NCI-H1417 treated with DMSO at 0.1 percent for 48 hours (cell line): ENCODE data around the gene CLIP4.
"Not testable (repeated sequence)": the region's sequence is repeated elsewhere in the genome, so short reads cannot be mapped to it uniquely, and the experiment has no call there.

ENCODE experiments used
- DNase-seq: peaks from one replicate; lab custom pipeline; 2025; lab: John Stamatoyannopoulos, UW

Gene CLIP4

DNA sequence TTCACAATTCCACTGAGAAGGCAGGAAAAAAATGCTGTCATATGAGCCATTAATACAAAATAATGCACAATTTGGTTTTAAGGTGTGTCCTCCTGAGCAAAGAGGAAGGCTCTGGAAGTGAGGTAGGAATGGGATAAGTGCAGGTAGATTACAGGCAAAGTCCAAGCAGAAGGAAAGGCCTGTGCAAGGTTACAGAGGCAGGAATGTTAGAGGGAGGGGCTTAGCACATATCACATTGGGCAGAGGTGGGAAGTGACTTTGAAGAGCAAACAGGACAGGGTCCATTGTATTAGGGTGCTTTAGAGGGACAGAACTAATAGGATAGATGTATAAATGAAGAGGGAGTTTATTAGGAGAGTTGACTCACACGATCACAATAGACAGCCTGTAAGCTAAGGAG, 14.7 kb upstream of the CLIP4 start:
- no peak for DNase-seq

- no peak for DNase-seq
Measured at GRCh38 chr2:29104688-29105087, 10.5 kb upstream of the CLIP4 start.

GRCh38 chr2:29105375-29105774, 9.8 kb upstream of the CLIP4 start:
- DNase-seq, result no peak

DNA sequence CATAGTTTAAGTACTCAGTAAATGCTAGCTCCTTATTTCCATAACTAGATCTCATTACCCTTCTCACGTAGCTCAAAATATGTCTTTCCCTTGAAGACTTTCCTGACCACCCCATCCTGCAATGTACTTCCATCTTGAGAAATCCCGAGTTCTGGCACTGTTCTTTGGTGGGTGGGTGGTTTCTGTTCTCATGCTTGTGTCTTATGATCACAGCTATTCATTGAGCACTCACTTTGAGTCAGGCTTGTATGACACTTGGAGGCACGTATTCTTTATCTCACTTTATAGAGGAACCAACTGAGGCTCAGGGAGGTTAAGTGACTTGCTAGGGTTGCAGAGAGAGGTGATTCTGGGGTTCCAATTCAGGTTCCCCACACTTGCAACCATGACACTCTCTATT, 9.0 kb upstream of the CLIP4 start:
- DNase-seq, result no peak

DNA sequence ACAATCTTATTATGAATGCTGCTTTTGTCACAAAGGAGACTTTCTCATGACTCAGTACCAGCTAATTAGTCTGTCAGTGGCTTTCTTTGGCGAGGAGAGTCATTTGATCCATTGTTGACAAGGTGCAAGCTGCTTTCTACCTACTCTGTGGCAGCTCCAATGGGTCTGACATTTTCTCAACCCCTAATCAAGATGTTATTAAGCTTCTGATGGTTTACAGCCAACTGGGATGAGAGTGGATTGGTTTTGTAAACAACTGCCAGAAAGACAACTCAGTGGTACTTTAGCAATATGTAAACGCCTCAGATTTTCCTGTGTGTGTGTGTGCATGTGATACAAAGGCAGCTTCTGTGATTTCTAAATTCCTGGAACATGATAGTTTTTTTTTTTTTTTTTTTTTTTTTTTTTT, 8.2 kb upstream of the CLIP4 start:
- DNase-seq, result peak; percentile 78

DNA sequence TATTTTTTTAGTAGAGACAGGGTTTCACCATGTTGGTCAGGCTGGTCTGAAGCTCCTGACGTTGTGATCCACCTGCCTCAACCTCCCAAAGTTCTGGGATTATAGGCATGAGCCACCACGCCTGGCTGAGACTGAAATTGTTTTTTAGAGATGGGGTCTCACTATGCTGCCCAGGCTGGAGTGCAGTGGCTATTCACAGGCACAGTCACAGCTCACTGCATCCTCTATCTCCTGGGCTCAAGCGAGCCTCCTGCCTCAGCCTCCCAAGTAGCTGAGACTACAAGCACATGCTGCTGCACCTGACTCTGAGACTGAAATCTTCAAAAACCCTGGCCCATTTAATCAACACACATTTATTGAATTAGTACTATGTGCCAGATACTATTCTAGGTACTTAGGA, 7.7 kb upstream of the CLIP4 start:
- not testable (repeated sequence) for DNase-seq

DNA sequence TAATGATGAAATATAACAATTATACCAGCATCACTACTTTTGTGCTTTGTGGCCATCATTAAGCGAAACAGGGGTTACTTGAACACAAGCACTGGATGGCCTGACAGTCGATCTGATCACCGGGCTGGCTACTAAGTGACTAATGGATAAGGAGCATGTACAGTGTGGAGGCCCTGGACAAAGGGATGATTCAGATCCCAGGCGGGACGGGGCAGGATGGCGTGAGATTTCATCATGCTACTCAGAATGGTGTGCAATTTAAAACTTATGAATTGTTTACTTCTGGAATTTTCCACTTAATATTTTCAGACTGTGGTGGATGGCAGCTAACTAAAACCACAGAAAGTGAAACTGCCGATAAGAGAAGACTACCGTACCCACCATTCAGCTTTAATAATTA, 7.0 kb upstream of the CLIP4 start:
- no peak for DNase-seq

DNA sequence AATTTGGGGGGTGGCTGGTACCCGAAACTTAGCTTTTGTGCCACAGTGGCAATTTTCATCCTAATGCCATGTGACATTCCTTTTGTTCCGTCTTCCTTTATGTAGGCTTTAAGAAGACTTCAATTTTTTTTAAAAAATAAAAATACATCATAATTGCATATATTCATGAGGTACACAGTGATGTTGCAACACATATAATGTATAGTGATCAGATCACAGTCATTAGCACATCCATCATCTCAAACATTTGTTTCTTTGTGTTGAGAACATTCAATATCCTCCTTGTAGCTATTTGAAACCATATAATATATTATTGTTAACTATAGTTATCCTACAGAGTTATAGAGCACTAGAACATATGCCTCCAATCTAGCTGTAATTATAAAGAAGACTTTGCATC, 6.0 kb upstream of the CLIP4 start:
- DNase-seq, result no peak

DNA sequence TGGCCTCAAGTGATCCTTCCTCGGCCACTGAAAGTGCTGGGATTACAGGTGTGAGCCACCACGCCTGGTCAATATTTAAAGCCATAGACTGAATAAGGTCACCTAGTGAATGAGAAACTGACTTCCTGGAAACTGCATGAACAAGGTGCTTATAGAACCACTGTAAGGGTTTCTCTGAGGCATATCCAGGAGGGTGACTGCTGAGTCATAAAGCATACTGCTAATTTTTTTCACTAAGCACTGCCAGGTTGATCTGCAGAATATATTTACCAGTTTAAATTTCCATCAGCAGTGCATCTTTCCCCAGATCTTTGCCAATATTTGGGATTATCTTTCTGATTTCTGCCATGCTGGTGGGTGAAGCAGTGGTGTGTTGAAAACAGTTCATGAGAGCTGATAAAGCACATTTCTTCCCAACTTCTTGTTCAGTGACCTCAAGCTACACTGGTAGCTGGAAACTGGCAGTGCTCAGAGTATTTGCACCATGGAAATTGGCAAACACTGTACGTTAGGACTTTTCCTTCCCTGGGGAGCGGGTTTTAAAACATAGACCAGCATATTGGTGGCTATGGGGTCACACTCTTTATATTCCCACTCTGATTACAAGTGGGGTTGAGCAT, 4.2 kb upstream of the CLIP4 start:
- DNase-seq, result no peak

DNA sequence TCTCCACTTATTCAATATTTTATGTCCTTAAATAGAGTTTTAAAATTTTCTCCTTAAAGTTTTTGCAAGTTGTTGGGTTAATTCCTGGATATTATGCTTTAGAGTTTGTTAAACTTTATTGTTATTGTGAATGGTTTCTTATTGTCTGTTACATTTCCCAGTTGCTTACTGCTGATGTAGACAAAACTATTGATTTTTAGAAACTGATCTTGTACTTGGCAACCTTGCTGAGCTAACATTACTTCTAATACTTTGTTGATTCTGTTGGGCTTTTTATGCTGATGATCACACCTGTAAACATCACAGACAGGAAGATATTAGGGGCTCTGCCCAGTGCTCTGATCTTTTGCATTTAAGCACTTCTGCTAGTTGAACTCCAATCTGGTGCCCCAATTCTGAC, 2.8 kb upstream of the CLIP4 start:
- DNase-seq, result no peak

- DNase-seq, result no peak
Measured at GRCh38 chr2:29113027-29113686, 2.1 kb upstream of the CLIP4 start.

DNA sequence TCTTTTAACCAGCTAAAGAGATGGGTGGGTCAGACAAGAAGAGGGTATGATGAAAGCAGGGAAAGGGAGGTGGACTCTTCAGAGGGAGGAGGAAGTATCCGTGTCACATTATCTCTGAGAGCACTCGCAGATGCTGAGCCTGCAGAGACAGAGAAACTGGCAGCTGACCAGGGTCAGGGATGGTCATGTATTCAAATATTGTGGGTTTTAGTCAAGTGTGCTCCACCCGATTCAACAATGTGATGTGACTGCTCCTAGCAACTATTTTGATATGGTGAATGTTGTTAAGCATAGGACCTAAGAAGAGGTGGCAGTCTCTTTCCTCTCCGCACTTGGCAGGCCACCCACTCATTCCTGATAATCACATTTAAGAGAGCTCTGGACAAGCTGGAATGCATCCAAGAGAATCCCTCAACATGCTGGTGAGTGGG, 1.3 kb upstream of the CLIP4 start:
- no peak for DNase-seq

DNA sequence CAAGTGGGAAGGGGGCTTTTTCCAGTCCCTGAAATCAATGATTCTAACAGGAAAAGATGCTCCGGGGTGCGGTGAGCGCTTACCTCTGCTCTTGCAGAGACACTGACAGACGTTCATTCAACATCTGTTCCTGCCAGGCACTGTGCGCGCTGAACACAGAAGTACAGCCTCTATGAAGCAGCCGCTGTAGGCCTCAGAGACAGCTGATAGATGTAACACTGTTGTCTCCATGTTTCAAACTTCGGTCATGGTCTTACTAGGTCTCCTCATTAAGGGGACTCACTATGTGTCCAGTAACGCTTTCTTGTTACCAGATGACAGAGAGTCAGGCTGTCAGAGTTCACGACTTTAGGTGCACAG, 649 bp upstream of the CLIP4 start:
- no peak for DNase-seq

DNA sequence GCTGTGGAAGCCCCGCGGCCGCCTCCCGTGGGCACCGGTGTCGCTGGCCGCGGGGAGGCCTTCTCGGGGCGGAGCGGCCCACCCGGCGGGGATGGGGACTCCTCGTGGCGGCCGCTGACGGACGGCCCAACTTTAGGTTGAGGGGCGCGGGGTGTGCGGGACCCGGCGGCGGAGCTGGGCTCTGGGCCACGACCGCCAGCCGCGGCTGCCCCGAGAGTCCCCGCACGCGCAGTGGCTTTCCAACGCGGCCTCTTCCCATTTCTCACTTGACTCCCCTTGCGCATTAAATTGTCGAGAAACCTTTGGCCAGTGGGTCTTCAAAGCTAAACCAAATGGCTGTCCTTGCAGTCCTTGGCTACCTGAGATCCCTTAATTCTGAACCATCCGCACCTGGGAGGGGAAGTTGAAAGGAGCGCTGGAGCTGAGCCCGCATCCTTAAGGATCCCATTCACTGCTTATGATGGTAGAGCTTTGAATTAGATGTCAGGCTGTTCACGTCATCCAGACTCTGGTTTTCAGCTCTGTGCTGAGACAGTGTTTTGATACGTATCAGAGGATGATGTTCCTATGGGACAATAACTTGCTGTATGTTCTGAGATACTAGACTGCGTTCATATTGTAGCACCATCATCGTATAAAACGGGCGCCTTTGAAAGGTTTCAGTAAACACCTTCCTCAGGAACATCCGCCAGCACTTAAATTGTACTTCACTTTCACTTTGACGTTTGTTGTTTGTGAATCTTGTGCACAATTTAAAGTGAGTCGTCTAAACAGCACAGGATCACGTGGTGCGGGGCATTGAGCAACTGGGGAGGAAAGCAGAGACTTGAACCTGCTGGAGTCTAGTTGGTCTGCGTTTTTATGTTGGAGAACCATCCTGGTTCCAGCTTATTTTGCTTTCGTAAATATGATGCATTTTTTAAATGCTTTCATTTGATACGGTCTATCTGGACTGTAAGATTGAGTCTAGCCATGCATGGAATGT, 874 bp downstream of the CLIP4 start:
- no peak for DNase-seq

GRCh38 chr2:29117636-29118303, 2.6 kb downstream of the CLIP4 start:
- no peak for DNase-seq

DNA sequence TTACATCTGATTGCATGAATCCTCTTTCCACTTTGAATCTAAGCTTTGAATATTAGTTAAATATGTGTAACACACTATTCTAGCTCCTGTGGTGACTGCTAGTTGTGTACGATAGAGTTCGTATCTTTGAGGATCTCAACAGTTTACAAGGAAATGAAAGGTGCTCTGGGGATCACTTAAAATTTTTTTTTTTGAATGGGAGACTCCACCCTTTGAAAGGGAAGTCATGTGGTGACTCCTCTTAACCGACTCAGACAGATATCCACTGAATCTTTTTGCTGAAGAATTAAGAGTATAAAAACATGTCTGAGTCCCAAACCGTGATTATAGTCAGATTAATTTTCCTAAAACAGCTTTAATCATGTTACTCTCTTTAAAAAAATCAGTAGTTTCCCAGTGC, 4.0 kb downstream of the CLIP4 start:
- DNase-seq, result no peak

- no peak for DNase-seq
Measured at GRCh38 chr2:29120846-29121245, 5.6 kb downstream of the CLIP4 start.

DNA sequence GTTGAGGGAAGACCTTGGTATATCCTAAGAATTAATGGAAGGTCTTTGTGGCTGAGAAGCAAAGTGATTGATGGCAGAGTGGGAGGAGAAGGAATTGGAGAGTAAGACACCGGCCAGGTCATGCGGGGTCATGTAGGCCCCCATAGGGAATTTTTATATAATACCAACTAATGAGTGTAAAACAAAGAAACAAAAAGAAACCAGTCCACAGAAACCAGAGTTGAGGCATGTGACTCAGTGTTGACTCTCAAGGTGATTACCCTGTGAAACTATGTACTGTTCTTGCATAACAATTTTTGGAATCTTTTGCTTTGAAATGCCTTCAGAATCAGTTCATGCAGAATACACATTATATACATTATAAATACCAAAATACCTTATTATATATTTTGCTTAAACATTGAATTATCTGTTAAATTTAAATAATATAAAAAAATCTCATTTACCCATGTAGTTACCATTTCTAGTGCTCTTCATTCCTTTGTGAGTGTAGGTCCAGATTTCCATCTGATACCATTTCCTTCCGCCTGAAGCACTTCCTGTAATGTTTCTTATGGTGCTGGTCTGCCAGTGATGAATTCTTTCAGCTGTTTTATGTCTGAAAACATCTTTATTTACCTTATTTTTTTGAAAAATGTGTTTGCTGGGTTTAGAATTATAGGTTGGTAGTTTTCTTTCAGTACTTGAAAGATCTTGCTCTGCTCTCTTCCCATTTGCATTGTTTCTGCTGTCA, 8.6 kb downstream of the CLIP4 start:
- no peak for DNase-seq

DNA sequence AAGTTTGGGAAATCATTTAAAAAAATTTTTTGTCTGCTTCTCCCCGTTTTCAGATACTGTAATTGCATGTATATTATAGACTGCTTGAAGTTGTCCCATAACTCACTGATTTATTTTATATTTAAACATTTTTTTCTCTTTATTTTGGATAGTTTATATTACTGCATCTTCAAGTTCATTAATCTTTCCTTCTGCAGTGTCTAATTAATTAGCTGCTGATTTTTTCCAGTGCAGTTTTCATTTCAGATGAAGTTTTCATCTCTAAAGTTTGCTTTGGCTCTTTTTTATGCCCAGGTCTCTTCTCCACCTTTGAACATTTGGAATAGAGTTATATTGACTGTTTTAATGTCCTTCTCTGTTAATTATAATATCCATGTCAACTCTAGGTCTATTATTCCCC, 9.3 kb downstream of the CLIP4 start:
- DNase-seq, result no peak

GRCh38 chr2:29129586-29130281, 14.5 kb downstream of the CLIP4 start:
- no peak for DNase-seq

GRCh38 chr2:29130295-29130694, 15.1 kb downstream of the CLIP4 start:
- no peak for DNase-seq
